HCT116 (cell line): ENCODE measurements around the gene ATP8B3.

Source experiments
- CEBPB ChIP-seq: IDR thresholded peaks from 2 replicates; pipeline ENCODE4 v1.6.1; 2012; ENCODE audit warnings: low read depth
- CTCF ChIP-seq, 3 experiments: fragments of 200-600 bp in 1 of 3; sonication (generic) in 1 of 3; IDR thresholded peaks in 2 of 3; conservative IDR thresholded peaks in 1 of 3; 2 replicates each; pipeline ENCODE4 v1.5.1; 2012 to 2017; ENCODE audit warnings: low read depth in 2 of 3, low read length in 2 of 3, antibody characterized with exemption in 1 of 3, borderline replicate concordance in 1 of 3, control low read depth in 1 of 3, mild to moderate bottlenecking in 1 of 3, mixed read lengths in 1 of 3, mixed run types in 1 of 3, moderate library complexity in 1 of 3; ENCODE audit not compliant: insufficient read depth in 1 of 3
- ELF1 ChIP-seq: IDR thresholded peaks from 2 replicates; pipeline ENCODE4 v1.6.1; 2012; ENCODE audit warnings: low read depth, borderline replicate concordance
- EZH2 ChIP-seq: fragments of 200-600 bp; sonication (generic); IDR thresholded peaks from 2 replicates; pipeline ENCODE4 v1.6.1; 2017; ENCODE audit warnings: antibody characterized with exemption, mixed run types
- POLR2A ChIP-seq: IDR thresholded peaks from 2 replicates; pipeline ENCODE4 v1.7.0; 2011; ENCODE audit warnings: borderline replicate concordance; ENCODE audit not compliant: insufficient read depth, insufficient read length; ENCODE audit errors: extremely low read depth
- POLR2AphosphoS5 ChIP-seq: IDR thresholded peaks from 2 replicates; pipeline ENCODE4 v1.6.1; 2011; ENCODE audit warnings: mild to moderate bottlenecking, low read depth, low read length, moderate library complexity
- RAD21 ChIP-seq: IDR thresholded peaks from 2 replicates; pipeline ENCODE4 v1.6.1; 2012; ENCODE audit warnings: low read depth, mild to moderate bottlenecking
- REST ChIP-seq: IDR thresholded peaks from 2 replicates; pipeline ENCODE4 v1.6.1; 2012; ENCODE audit warnings: low read depth
- SIN3A ChIP-seq: IDR thresholded peaks from 2 replicates; pipeline ENCODE4 v1.6.1; 2012; ENCODE audit warnings: low read depth
- SP1 ChIP-seq: IDR thresholded peaks from 2 replicates; pipeline ENCODE4 v1.6.1; 2012; ENCODE audit warnings: low read depth
- TCF7L2 ChIP-seq: IDR thresholded peaks from 2 replicates; pipeline ENCODE4 v1.7.0; 2011; ENCODE audit warnings: borderline replicate concordance, inconsistent platforms; ENCODE audit not compliant: insufficient read depth, insufficient read length; ENCODE audit errors: extremely low read depth
- YY1 ChIP-seq: IDR thresholded peaks from 2 replicates; pipeline ENCODE4 v1.6.1; 2011; ENCODE audit warnings: low read length, low read depth, moderate library complexity, mild to moderate bottlenecking; ENCODE audit not compliant: insufficient replicate concordance; ENCODE audit errors: extremely low read depth
- ZFX ChIP-seq: fragments of 450-650 bp; IDR thresholded peaks from 2 replicates; pipeline ENCODE4 v1.6.1; 2017

- TF ChIP-seq CTCF (IDR thresholded peaks at IDR 0.05 in 2 of 3, conservative IDR thresholded peaks at IDR 0.05 in 1 of 3; ENCODE audit: borderline replicate concordance in 1 of 3, insufficient read depth in 1 of 3, low read depth in 2 of 3, low read length in 2 of 3): no peak
- TF ChIP-seq SIN3A: no peak
- TF ChIP-seq POLR2AphosphoS5: no peak
- TF ChIP-seq YY1: no peak
- TF ChIP-seq SP1: no peak
- TF ChIP-seq ELF1: no peak
- no peak for TF ChIP-seq ZFX
- no peak for TF ChIP-seq TCF7L2
- TF ChIP-seq CEBPB: no peak
- TF ChIP-seq POLR2A: no peak
- TF ChIP-seq RAD21: no peak
- no peak for TF ChIP-seq EZH2
- TF ChIP-seq REST: no peak
These were observed 34.6 kb upstream of the ATP8B3 start for GRCh38 chr19:1846517-1847204.
